ENCODE data around the gene ANO10. TPM values are rescaled to one million over a fixed set of nuclear protein-coding genes. Genes with fewer than 3 reads are reported as not detected.

The ANO10 gene
- total RNA-seq, 2 experiments from 2014 or later = 9.3 to 9.7 TPM

DNA sequence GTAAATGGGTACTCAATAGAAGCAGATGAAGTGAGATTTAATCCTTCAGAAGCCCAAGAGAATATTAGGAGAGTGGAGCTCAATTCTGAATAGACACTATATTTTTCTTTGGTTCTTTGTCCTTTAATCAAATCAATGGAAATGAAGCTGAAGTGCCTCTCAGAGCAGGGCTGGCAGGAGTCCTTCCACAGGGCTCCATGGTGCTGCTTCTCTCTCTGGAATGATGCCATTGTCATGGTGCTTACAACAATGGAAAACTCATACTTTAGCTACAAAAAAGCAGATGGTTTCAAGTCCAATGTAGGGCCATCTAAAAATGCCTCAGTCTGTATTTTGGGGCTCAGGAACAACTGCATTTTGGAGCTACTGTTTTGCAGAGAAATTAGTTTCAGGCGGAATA, 210.4 kb downstream of the ANO10 start:
- CTCF ChIA-PET = interaction anchor here (1.0 to 1.5 kb wide), 2 partner anchors 35 to 450 kb away, joined by 3 to 5 read pairs; no protein-coding TSS in a partner anchor
- intact Hi-C loops (cut with micrococcal nuclease) = no loop called here
- DNase-seq = no peak
- peaks cover 18% of the 10 kb centered on the region for H3K4me1 Mint-ChIP-seq (ENCODE audit: low read depth)
- no peaks in the 10 kb centered on the region for H3K36me3 Mint-ChIP-seq (ENCODE audit: low read depth)
- H3K4me3 Mint-ChIP-seq = no peak overlapping the region
- H3K27ac Mint-ChIP-seq = no peak overlapping the region
- no peaks in the 10 kb centered on the region for H3K27me3 Mint-ChIP-seq (ENCODE audit: low read depth)
- H3K9me3 Mint-ChIP-seq = no peaks in the 10 kb centered on the region

DNA sequence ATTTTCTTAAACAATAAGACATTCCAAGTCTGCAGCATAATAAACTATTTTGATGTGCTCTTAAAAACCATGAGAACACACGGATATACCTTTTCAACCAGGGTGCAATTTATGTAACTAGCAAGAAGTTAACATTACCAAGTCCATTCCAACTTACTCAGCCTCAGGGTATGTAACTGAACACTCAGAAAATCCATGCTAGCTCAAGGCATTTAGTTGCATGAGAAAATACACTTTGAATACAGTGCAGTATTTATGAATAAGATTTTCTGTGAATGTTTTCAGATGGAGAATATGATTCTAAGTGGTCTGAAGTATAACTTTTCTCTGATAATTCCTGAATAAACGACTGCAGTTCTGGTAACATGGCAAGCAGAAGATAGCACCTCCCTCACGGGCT, 211.2 kb downstream of the ANO10 start:
- DNase-seq = no peak
- Mint-ChIP-seq H3K36me3 (ENCODE audit: low read depth) (no peaks in the 10 kb centered on the region), H3K4me3 (no peak overlapping the region), H3K27me3 (ENCODE audit: low read depth) (no peaks in the 10 kb centered on the region), H3K27ac (no peak overlapping the region), H3K9me3 (no peaks in the 10 kb centered on the region), H3K4me1 (ENCODE audit: low read depth) (peaks cover 18% of the 10 kb centered on the region)
- CTCF ChIA-PET = no interaction called here
- intact Hi-C loops (cut with micrococcal nuclease) = no loop called here

DNA sequence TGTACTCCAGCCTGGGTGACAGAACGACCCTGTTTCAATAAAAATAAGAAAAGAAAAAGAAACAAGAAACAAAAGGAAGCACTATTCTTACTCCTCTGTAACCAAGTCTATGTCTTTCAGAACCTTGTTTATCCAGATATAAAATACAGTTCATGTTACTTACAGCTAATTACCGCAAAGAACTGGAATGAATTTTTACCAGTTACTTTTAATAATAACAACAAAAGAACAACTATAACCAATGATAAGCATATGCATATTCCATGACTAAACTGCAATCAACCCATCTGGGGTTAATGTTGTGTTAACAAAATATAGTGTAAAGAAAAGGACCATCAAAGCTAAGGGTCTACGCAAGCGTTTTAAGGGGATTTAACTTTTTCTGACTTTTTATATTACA, 212.3 kb downstream of the ANO10 start:
- CTCF ChIA-PET = interaction anchor here (1.0 kb wide), 1 partner anchor 29 kb away, joined by 4 read pairs; no protein-coding TSS in a partner anchor
- Mint-ChIP-seq H3K9me3 (no peaks in the 10 kb centered on the region), H3K27ac (no peak overlapping the region), H3K4me3 (no peak overlapping the region), H3K4me1 (ENCODE audit: low read depth) (peaks cover 18% of the 10 kb centered on the region), H3K36me3 (ENCODE audit: low read depth) (no peaks in the 10 kb centered on the region), H3K27me3 (ENCODE audit: low read depth) (no peaks in the 10 kb centered on the region)
- DNase-seq = no peak
- intact Hi-C loops (cut with micrococcal nuclease) = no loop called here

DNA sequence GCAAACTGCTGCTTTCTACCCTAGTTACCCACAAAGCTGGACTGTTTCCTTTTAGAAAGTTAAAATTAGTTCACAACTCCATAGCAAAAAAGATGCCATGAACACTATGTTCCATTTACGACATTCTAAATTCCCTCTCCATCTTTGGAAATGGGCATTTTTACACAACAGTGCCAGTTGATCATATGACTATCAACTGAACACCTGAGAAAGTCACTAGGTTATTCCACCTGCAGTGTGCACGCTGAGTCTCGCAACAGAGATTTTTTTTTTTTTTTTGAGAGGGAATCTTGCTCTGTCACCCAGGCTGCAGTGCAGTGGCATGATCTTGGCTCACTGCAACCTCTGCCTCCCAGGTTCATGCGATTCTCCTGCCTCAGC, 215.2 kb downstream of the ANO10 start:
- Mint-ChIP-seq H3K4me1 (ENCODE audit: low read depth) (no peaks in the 10 kb centered on the region), H3K27me3 (ENCODE audit: low read depth) (no peaks in the 10 kb centered on the region), H3K4me3 (no peak overlapping the region), H3K36me3 (ENCODE audit: low read depth) (no peaks in the 10 kb centered on the region), H3K9me3 (no peaks in the 10 kb centered on the region), H3K27ac (no peak overlapping the region)
- CTCF ChIA-PET = no interaction called here
- no peak for DNase-seq
- intact Hi-C loops (cut with micrococcal nuclease) = no loop called here

DNA sequence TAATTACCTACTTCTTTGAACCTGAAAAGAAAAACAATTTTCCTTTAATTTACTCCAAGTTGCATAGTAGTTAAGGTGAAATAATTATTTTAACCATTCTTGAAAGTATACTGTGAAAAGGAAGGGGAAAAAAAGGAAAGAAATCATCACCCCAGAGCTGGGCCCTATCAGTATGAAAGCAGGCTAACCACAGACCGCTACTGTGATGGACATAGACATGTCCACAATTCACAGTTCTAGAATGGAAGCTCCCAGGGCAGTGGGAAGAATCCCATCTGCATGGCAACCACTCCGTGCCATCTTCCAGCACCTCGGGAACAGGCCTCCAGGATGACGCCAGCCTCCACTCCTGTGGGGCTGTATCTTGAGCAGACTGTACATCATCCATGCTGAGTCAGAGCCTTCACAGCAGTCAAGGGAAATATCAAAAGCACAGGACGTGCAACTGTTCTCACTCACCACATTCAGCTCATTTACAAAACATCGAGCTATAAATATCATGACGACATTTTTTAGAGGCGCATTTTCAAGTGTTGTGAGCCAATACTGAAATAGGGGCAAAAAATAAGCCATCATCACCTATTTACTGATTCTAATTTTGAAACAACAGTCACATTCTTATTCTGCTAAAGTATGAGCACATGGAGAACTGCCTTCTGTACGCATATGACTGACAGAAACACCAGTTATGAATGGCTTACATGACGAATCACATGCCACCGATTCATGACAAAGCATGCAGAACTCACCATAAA, 215.7 kb downstream of the ANO10 start:
- H3K27ac Mint-ChIP-seq = no peak overlapping the region
- CTCF ChIA-PET = no interaction called here
- H3K27me3 Mint-ChIP-seq (ENCODE audit: low read depth) = no peaks in the 10 kb centered on the region
- intact Hi-C loops (cut with micrococcal nuclease) = no loop called here
- H3K4me1 Mint-ChIP-seq (ENCODE audit: low read depth) = no peaks in the 10 kb centered on the region
- H3K9me3 Mint-ChIP-seq = no peaks in the 10 kb centered on the region
- H3K4me3 Mint-ChIP-seq = no peak overlapping the region
- no peaks in the 10 kb centered on the region for H3K36me3 Mint-ChIP-seq (ENCODE audit: low read depth)
- no peak for DNase-seq

DNA sequence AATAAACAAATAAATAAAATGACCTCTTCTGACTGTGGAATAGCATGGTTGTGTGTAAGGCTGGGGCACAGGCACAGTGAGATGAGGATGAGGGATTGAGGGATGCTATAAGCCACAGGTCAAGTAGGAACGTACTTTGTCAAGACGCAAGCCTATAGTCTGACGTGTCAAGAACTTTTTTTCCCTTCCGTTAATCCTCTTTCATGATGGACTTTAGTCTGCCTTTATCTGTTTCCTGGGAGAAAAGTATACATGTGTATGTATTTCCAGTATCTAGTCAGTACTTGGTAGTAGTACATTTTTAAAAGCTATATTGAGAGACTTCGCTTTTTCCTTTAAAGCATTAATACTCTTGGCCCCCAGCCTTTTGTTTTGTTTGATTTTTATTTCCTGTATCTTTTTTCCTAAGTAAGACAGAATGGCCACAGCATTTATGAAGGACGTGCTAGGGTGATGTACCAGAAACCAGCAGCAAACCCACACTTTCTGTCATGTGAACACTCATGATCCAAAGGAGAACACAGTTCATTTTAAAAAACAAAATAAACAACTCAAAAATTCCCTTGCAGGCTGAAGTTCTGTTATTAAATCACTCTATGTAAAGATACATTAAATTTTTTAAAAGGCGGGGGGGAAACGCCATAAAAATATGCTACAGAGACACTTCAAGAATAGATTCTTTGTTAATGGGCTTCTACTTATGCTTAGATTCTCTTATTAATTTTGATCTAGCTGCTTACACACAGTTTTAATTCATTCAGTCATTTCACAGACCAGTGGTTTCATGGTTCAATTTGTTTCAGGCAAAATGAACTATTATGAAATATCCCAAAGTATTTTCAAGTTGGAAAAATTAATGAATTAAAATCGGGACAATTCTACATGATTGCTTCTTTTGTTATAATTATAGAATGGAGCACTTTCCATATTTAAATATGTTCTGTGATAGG, 220.8 kb downstream of the ANO10 start:
- Mint-ChIP-seq H3K36me3 (ENCODE audit: low read depth) (no peaks in the 10 kb centered on the region), H3K4me1 (ENCODE audit: low read depth) (no peaks in the 10 kb centered on the region), H3K9me3 (no peaks in the 10 kb centered on the region), H3K27me3 (ENCODE audit: low read depth) (no peaks in the 10 kb centered on the region), H3K27ac (no peak overlapping the region), H3K4me3 (no peak overlapping the region)
- intact Hi-C loops (cut with micrococcal nuclease) = no loop called here
- no peak for DNase-seq
- CTCF ChIA-PET = no interaction called here

DNA sequence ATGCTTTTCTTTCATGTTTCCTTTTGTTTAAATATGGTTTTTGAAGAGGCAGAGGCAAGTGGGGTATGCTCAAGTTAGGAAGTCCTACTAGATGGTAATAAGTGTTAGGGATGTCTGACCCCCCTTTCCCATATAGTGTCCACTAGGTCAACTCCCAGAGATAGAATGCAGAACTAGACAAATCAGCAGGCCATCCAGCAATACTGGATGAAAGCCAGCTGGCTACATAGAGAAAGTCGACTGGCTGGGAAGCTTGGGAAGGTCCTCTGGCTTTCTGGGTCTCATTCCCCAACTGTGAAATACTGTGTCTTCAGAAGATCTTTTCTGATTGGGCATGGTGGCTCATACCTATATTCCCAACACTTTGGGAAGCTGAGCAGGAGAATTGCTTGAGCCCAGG, 221.6 kb downstream of the ANO10 start:
- no peaks in the 10 kb centered on the region for H3K4me1 Mint-ChIP-seq (ENCODE audit: low read depth)
- no peaks in the 10 kb centered on the region for H3K36me3 Mint-ChIP-seq (ENCODE audit: low read depth)
- CTCF ChIA-PET = no interaction called here

DNA sequence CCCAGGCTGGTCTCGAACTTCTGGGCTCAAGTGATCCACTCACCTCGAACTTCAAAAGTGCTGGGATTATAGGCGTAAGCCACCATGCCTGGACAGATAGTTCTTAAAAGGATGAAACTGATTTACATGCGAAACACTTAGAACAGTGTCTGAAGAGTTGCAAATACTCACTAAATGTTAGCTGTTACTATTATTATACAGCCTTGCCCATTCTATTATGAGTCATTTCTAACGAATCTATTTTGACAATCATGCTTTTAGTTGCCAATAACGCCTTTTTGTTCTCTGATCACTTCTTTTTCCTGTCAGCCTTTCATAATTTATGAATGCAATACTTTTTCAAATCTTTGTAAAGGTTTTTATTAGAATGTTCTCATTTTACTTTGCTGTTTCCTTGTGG, 222.8 kb downstream of the ANO10 start:
- intact Hi-C loops (cut with micrococcal nuclease) = no loop called here
- Mint-ChIP-seq H3K4me1 (ENCODE audit: low read depth) (peaks cover 5% of the 10 kb centered on the region), H3K4me3 (no peak overlapping the region), H3K9me3 (no peaks in the 10 kb centered on the region), H3K36me3 (ENCODE audit: low read depth) (no peaks in the 10 kb centered on the region), H3K27ac (no peak overlapping the region), H3K27me3 (ENCODE audit: low read depth) (no peaks in the 10 kb centered on the region)
- CTCF ChIA-PET = interaction anchor here (1.2 kb wide), 1 partner anchor 24 kb away, joined by 3 read pairs; no protein-coding TSS in a partner anchor
- no peak for DNase-seq

More for the DNA sequence above, 221.6 kb downstream of the ANO10 start:
- Mint-ChIP-seq H3K27me3 (ENCODE audit: low read depth) (no peaks in the 10 kb centered on the region), H3K4me3 (no peak overlapping the region), H3K27ac (no peak overlapping the region), H3K9me3 (no peaks in the 10 kb centered on the region)
- DNase-seq = no peak
- intact Hi-C loops (cut with micrococcal nuclease) = no loop called here

DNA sequence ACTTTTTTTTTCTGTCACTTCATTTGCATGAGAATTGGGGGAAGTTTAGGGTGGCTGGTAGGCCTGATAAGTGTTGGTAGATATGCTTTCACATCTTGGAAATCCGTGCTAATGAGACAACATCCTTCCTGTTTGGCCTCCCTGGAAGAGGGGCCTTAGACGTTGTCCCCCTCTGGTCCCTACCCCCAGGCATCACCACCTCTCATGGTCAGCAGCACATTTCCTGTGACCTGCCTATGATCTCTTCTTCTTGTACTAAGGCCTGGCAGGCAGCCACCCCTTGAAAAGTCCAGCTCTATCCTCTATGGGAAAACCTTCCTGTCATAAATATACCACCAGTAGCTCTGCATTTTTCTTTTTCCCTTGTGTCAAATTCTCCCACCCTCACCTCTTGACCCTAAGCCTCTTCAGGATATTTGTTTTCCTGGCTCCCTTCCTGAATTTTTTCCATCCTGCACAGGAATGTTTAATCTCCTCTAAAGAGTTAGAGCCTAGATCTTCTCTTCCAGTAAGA, 227.7 kb downstream of the ANO10 start:
- CTCF ChIA-PET = interaction anchor here (0.6 kb wide), 1 partner anchor 172 kb away, joined by 3 read pairs; no protein-coding TSS in a partner anchor
- intact Hi-C loops (cut with micrococcal nuclease) = no loop called here
- DNase-seq = no peak
- Mint-ChIP-seq H3K4me1 (ENCODE audit: low read depth) (peaks cover 43% of the 10 kb centered on the region), H3K27ac (no peak overlapping the region), H3K36me3 (ENCODE audit: low read depth) (no peaks in the 10 kb centered on the region), H3K27me3 (ENCODE audit: low read depth) (no peaks in the 10 kb centered on the region), H3K4me3 (no peak overlapping the region), H3K9me3 (no peaks in the 10 kb centered on the region)

DNA sequence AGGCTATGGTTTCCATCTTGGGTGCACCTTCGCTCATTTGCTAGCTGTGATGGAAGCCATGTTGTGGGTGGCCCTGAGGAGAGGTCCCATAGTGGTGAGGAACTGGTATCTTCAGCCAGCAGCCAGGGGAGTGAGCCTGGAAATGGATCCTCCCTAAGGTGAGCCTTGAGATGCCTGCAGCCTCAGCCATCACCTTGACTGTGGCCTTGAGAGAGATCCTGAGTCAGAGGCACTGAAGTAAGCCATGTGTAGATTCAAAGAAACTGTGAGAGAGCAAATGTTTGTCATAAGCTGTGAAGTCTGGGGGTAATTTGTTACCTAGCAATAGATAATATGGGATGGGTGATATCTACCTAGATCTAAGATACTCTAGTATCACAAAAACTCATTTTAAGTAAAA, 230.2 kb downstream of the ANO10 start:
- CTCF ChIA-PET = interaction anchor here (0.7 kb wide), 1 partner anchor 82 kb away, joined by 4 read pairs; no protein-coding TSS in a partner anchor
- DNase-seq = peak; percentile 47
- no peaks in the 10 kb centered on the region for H3K9me3 Mint-ChIP-seq
- no peaks in the 10 kb centered on the region for H3K27me3 Mint-ChIP-seq (ENCODE audit: low read depth)
- no peak overlapping the region for H3K27ac Mint-ChIP-seq
- H3K36me3 Mint-ChIP-seq (ENCODE audit: low read depth) = no peaks in the 10 kb centered on the region
- H3K4me1 Mint-ChIP-seq (ENCODE audit: low read depth) = peaks cover 60% of the 10 kb centered on the region
- no peak overlapping the region for H3K4me3 Mint-ChIP-seq
- intact Hi-C loops (cut with micrococcal nuclease) = loop anchor here (2.0 kb wide), 1 partner anchor 231 kb away; the partner anchor contains the start of gene ANO10

DNA sequence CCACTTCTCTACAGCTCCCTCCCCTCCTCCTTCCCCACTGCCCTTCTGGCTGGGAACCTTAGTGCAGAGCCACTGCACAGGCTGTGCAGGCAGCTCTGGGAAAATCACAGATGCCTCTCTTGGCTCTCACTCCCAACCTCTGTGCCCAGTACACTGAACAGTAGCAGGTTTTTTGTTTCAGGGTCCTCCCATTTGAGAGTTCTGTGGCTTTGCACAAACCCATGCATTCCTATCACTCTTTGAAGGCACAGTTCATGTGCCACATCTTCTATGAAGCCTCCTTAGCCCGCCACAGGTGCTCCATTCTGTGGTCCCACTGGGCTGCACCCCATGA, 231.6 kb downstream of the ANO10 start:
- Mint-ChIP-seq H3K9me3 (no peaks in the 10 kb centered on the region), H3K4me3 (peak overlapping the region; percentile 17), H3K27me3 (ENCODE audit: low read depth) (no peaks in the 10 kb centered on the region), H3K36me3 (ENCODE audit: low read depth) (no peaks in the 10 kb centered on the region), H3K4me1 (ENCODE audit: low read depth) (peaks cover 63% of the 10 kb centered on the region), H3K27ac (peak overlapping the region; percentile 55)
- CTCF ChIA-PET = no interaction called here
- intact Hi-C loops (cut with micrococcal nuclease) = loop anchor here (1.0 to 2.0 kb wide), 2 partner anchors 233 to 237 kb away; partner anchors contain the start of gene ANO10
- no peak for DNase-seq

Measured in activated naive CD4-positive, alpha-beta T cell treated with anti-CD3 and anti-CD28 coated beads for 36 hours (primary cell).